BJ (cell line): ENCODE data around the gene SLC41A3. TPM values are rescaled to one million over a fixed set of nuclear protein-coding genes. Genes with fewer than 3 reads are reported as not detected.
"Not testable (repeated sequence)": the region's sequence is repeated elsewhere in the genome, so short reads cannot be mapped to it uniquely, and the experiment has no call there.

Source experiments
- CTCF ChIA-PET: fragments of 350-600 bp; formaldehyde crosslinking; extraction: SDS; loops from one replicate; lab custom pipeline; 2021; ENCODE audit warnings: antibody characterized with exemption, inconsistent platforms; lab: Yijun Ruan, JAX
- POLR2A ChIA-PET: fragments of 300-600 bp; sonication (Branson Sonifier 250); formaldehyde crosslinking; extraction: SDS; loops from one replicate; lab custom pipeline; 2021; ENCODE audit warnings: antibody characterized with exemption; lab: Charles Lee
- DNase-seq: peaks from one replicate; pipeline ENCODE4 v3.0.0-alpha.2; 2011; ENCODE audit warnings: low read depth
- H3K27me3 ChIP-seq: 2 replicates; pipeline ENCODE4 v1.6.0; 2011; ENCODE audit warnings: low read length; ENCODE audit not compliant: control insufficient read depth, insufficient read depth
- H3K36me3 ChIP-seq: 2 replicates; pipeline ENCODE4 v1.5.1; 2011; ENCODE audit warnings: low read length; ENCODE audit not compliant: control insufficient read depth, insufficient read depth
- H3K4me3 ChIP-seq: 2 replicates; pipeline ENCODE4 v1.5.1; 2011; ENCODE audit warnings: low read depth, mild to moderate bottlenecking, control low read depth, low read length
- polyA plus RNA-seq: library from polyadenylated mRNA; depleted of rRNA; stranded (reverse); fragments of >200 nt; gene quantifications from 2 replicates; pipeline ENCODE4 v1.2.3, GENCODE V29; 2011; rRNA removed
- small RNA-seq: library from RNA; depleted of rRNA; stranded (forward); fragments of <200 nt; gene quantifications from one replicate; pipeline ENCODE3, GENCODE V24; 2012; ENCODE audit warnings: low replicate concordance, low read depth; ENCODE audit not compliant: insufficient read length
- TF ChIP-seq, protein P1 (sequence below): IDR thresholded peaks from 2 replicates; pipeline ENCODE4 v1.5.1; 2011; ENCODE audit warnings: low read depth, mild to moderate bottlenecking, control low read depth, inconsistent platforms, low read length, moderate library complexity; ENCODE audit not compliant: insufficient read depth

Gene SLC41A3
- polyA plus RNA-seq, 1 experiment, result 70.8 TPM

- no peak overlapping the region for H3K4me3 ChIP-seq
- H3K36me3 ChIP-seq, result no peaks in the 10 kb centered on the region
- ChIA-PET POLR2A (no interaction called here), CTCF (interaction anchor here (0.6 kb wide), 2 partner anchors 175 to 582 kb away, joined by 3 read pairs; no protein-coding TSS in a partner anchor)
- DNase-seq, result no peak
- H3K27me3 ChIP-seq, result peaks cover 8% of the 10 kb centered on the region
- TF ChIP-seq, protein P1, sequence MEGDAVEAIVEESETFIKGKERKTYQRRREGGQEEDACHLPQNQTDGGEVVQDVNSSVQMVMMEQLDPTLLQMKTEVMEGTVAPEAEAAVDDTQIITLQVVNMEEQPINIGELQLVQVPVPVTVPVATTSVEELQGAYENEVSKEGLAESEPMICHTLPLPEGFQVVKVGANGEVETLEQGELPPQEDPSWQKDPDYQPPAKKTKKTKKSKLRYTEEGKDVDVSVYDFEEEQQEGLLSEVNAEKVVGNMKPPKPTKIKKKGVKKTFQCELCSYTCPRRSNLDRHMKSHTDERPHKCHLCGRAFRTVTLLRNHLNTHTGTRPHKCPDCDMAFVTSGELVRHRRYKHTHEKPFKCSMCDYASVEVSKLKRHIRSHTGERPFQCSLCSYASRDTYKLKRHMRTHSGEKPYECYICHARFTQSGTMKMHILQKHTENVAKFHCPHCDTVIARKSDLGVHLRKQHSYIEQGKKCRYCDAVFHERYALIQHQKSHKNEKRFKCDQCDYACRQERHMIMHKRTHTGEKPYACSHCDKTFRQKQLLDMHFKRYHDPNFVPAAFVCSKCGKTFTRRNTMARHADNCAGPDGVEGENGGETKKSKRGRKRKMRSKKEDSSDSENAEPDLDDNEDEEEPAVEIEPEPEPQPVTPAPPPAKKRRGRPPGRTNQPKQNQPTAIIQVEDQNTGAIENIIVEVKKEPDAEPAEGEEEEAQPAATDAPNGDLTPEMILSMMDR, result no peak
Measured at GRCh38 chr3:125959317-125960065, 124.4 kb downstream of the SLC41A3 start.

DNA sequence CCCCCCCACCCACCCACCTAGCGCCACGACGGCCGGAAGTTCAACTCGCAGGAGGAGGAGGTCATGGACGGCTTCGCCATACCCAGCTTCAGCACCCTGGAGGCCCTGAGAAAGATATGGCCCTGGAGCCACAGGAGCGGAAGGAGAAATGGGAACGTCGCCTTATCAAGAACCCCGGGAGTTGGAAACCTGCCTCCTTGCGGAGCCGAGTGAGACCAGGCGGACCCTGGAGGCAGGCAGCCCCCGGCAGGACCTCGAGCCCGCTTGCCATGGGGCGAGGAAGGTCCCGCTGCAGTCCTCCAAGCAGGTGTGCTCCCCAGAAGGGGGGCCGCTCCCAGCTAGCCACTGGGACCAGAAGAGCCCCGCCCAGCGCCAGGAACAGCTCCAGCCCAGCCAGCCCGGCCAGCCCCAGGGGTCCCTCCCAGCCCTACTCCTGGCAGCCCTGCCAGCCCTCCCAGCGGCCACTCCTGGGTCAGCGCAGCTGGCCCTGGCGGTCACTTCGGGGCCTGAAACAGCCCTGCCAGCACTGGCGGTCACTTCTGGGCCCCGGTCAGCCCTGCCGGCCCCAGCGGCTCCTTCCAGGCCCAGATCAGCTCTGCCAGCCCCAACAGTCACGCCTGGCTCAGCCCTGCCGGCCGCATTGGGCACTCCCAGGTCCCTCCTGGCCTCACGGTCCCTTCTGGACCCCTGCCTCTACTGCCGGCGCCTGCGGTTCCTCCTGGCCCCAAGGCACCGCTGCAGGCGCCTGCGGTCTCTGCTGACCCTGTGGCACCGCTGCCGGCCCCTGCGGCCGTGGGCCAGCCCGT lies 125.2 kb downstream of the SLC41A3 start:
- no peaks in the 10 kb centered on the region for H3K36me3 ChIP-seq
- CTCF ChIA-PET, result interaction anchor here (0.6 kb wide), 1 partner anchor 176 kb away, joined by 3 read pairs; no protein-coding TSS in a partner anchor
- H3K27me3 ChIP-seq, result peaks cover 8% of the 10 kb centered on the region
- no peak overlapping the region for H3K4me3 ChIP-seq
- POLR2A ChIA-PET, result no interaction called here
- DNase-seq, result no peak
- TF ChIP-seq, protein P1, result no peak

DNA sequence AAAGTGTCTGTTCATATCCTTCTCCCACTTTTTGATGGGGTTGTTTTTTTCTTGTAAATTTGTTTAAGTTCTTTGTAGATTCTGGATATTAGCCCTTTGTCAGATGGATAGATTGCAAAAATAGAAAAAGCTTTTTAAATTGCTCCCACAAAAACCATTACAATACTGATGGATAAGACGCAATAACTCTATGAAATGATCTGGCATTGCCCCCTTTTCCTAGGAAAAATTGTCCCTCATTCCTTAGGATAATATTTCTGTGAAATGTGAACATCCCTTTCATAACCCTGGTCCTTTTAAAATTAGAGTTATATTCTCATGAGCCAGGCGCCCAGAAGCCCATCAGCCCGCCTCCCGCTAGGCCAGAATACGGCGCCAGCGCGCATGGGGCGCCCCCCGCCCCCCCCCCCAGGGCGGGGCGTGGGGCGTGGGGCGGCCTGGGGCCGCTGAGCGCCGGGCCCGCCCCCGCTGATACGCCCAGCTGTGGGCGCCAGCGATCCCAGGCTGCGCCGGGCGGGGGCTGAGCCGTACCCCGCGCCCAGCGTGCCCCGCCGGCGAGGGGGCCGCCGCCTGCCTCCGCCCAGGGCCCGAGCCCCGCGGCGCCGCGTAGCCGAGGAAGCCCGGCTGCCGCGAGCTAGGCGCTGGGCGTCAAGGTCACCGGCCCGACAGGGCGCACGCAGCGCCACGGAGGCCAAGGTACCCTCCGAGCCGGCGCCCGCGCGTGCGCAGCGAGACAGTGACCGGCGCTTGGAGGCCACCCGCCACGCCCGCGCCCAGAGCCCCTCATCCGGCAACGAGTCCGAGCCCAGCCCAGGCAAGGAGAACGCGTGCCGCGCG lies 126.0 kb downstream of the SLC41A3 start:
- ChIA-PET CTCF (no interaction called here), POLR2A (no interaction called here)
- TF ChIP-seq, protein P1, result no peak
- H3K4me3 ChIP-seq, result no peak overlapping the region
- H3K27me3 ChIP-seq, result peaks cover 8% of the 10 kb centered on the region
- no peak for DNase-seq
- H3K36me3 ChIP-seq, result no peaks in the 10 kb centered on the region

DNA sequence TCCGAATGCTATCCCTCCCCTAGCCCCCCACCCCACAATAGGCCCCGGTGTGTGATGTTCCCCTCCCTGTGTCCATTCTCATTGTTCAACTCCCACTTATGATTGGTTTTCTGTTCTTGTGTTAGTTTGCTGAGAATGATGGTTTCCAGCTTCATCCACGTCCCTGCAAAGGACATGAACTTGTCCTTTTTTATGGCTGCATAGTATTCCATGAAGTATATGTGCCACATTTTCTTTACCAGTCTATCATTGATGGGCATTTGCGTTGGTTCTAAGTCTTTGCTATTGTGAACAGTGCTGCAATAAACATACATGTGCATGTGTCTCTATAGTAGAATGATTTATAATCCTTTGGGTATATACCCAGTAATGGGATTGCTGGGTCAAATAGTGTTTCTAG lies 126.9 kb downstream of the SLC41A3 start:
- DNase-seq, POLR2A ChIA-PET, H3K4me3 ChIP-seq, H3K36me3 ChIP-seq, CTCF ChIA-PET, H3K27me3 ChIP-seq: not testable (repeated sequence)

Small RNA genes within 50 kb of the gene (small RNA-seq; reads per million reads assigned to genes)
- not detected for gene AC092903.1

Other genes with a start within 250 kb of the SLC41A3 start
- gene ROPN1B, start 114.9 kb downstream of the SLC41A3 start, polyA plus RNA-seq, result not detected in 2 replicates
- gene ALDH1L1, start 96.5 kb upstream of the SLC41A3 start, polyA plus RNA-seq, result 0.16 and 0.37 TPM in 2 replicates